Measurements from ENCODE around the gene CGGBP1. TPM values are rescaled to one million over a fixed set of nuclear protein-coding genes. Genes with fewer than 3 reads are reported as not detected.
A peak's percentile ranks its signal among the peaks of the same experiment; 100 is the strongest.
"Not testable (repeated sequence)": the region's sequence is repeated elsewhere in the genome, so short reads cannot be mapped to it uniquely, and the experiment has no call there.

The CGGBP1 gene
- total RNA-seq, 2 experiments from 2014 or later = 96.1 to 98.9 TPM

DNA sequence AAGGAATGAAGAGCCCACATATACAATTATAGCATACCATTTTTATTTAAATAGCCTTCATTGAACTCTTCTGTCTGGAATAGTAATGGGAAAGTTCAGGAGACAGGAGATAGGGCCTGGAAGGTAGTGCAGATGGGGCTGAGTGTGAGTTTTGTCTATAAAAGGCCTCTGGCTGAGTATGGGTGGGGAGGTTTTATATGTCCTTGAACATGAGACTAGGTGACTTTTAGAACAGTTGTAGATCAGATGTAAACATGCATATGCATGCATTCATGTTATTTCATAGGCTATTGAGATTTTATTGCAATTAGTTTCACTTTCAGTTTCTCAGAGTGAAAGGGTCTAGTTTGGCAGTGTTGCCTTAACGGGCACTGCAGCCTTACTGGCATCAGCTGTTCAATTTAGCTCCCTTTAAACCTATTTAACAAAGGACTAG, 27.1 kb downstream of the CGGBP1 start:
- Mint-ChIP-seq H3K9me3 (ENCODE audit: low read depth) (no peaks in the 10 kb centered on the region), H3K27ac (peak overlapping the region; percentile 83), H3K4me1 (peaks cover 30% of the 10 kb centered on the region), H3K36me3 (peaks cover 1% of the 10 kb centered on the region), H3K4me3 (peak overlapping the region; percentile 81), H3K27me3 (no peaks in the 10 kb centered on the region)
- CTCF ChIA-PET = interaction anchor here (0.8 to 2.4 kb wide), 4 partner anchors 13 to 118 kb away, joined by 3 to 10 read pairs (median 6); partner anchors contain the start of genes C3orf38, CGGBP1 and ZNF654
- DNase-seq = peak; percentile 47
- ATAC-seq = peak; percentile 96

DNA sequence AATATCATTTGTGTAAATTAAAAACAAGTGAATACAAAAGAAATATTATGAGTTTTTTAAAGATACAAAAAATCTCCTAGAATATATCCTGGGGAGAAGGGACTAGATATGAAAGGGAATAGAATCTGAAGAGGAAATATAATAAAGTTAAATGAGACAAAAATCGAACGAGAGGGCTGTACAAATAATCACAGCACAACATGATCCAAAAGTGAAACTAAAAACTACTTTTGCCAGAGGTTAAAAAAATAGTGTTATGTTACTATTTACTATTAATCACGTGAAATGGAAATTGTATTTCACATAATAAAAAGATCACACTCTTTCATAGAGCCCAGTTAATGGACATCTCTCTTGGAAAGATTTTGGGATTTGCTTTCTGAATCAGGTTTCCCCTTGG, 28.6 kb downstream of the CGGBP1 start:
- H3K9me3 Mint-ChIP-seq (ENCODE audit: low read depth) = no peaks in the 10 kb centered on the region
- no peak for ATAC-seq
- H3K27ac Mint-ChIP-seq = peak overlapping the region; percentile 53
- H3K27me3 Mint-ChIP-seq = no peaks in the 10 kb centered on the region
- DNase-seq = no peak
- peak overlapping the region; percentile 16 for H3K4me3 Mint-ChIP-seq
- peaks cover 30% of the 10 kb centered on the region for H3K4me1 Mint-ChIP-seq
- peaks cover 3% of the 10 kb centered on the region for H3K36me3 Mint-ChIP-seq
- CTCF ChIA-PET = interaction anchor here (0.9 to 1.8 kb wide), 2 partner anchors 16 to 25 kb away, joined by 3 to 7 read pairs; no protein-coding TSS in a partner anchor

DNA sequence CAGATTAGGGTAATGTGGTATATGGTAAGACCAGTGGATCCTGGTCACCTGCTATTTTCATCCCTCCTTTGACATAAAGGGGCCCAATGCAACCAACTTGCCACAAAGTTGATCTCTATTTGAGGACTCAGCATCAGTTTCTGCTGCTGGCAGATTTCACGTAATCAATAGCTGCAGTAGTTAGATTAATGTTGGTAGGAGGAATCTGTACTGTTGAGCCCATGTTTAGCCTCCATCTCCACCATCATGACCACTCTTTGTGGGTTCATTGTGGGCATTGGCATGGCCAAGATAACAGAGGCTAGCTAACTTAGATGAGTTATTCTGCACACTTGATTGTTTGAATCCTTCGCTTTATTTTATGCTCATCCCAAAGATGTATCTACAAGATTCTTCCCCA, 29.9 kb downstream of the CGGBP1 start:
- CTCF ChIA-PET = interaction anchor here (1.2 to 1.8 kb wide), 3 partner anchors 24 to 257 kb away, joined by 3 to 7 read pairs (median 3); partner anchors contain the start of gene CGGBP1
- H3K4me1 Mint-ChIP-seq = peaks cover 25% of the 10 kb centered on the region
- no peak overlapping the region for H3K4me3 Mint-ChIP-seq
- no peak overlapping the region for H3K27ac Mint-ChIP-seq
- H3K9me3 Mint-ChIP-seq (ENCODE audit: low read depth) = no peaks in the 10 kb centered on the region
- ATAC-seq (no peak), DNase-seq (no peak)
- no peaks in the 10 kb centered on the region for H3K27me3 Mint-ChIP-seq
- H3K36me3 Mint-ChIP-seq = peaks cover 3% of the 10 kb centered on the region

DNA sequence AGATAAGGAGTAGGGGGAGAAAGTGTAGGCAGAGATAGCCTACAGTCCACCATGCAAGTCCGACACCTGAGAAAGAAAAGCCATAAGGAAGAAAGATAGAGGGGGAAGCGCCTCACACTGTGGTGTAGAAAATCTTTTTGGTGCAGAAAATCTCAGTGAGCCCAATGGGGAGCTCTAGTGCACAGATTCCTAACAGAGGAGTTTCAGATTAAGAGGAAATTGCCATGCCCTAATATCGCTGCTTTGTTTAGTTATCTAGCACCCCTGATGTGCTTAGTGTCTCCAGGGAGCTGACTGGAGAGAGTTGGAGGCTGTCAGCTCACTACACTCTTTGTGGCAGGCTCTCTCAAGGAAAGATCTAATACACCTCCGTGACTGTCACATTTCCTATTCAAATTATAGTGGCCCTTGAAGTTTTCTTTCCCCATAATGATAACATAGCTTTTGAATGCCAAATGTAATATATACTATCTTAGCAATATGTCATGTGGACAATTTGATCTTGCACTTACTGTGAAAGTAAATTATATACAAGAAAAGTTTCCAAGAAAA, 33.7 kb downstream of the CGGBP1 start:
- H3K36me3 Mint-ChIP-seq = peaks cover 7% of the 10 kb centered on the region

DNA sequence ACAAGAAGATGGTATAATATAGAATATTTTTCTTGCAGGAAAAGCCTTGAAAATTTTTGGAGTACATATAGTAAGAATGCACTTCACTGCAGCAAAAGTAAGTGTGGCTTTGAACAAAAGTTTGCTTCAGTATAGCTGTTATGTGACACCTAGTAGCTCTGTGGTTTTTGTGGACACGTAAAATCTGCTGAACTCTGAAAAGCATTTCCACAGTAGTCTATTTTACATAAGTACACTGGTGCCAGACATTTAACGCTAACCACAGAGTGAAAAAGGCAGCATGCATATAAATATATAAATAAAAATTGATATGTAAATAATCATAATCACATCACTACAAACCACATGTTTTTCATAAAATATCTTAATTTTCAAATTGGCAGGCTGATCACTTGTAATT, 39.8 kb downstream of the CGGBP1 start:
- peak; percentile 94 for ATAC-seq
- no peak overlapping the region for H3K27ac Mint-ChIP-seq
- peaks cover 25% of the 10 kb centered on the region for H3K4me1 Mint-ChIP-seq
- H3K36me3 Mint-ChIP-seq = peaks cover 8% of the 10 kb centered on the region
- H3K4me3 Mint-ChIP-seq = peak overlapping the region; percentile 18
- DNase-seq = peak; percentile 55
- CTCF ChIA-PET = interaction anchor here (1.0 to 2.1 kb wide), 5 partner anchors 8 to 161 kb away, joined by 3 to 9 read pairs (median 5); no protein-coding TSS in a partner anchor
- peaks cover 2% of the 10 kb centered on the region for H3K27me3 Mint-ChIP-seq
- H3K9me3 Mint-ChIP-seq (ENCODE audit: low read depth) = peaks cover 3% of the 10 kb centered on the region

More for the DNA sequence above, 33.7 kb downstream of the CGGBP1 start:
- H3K27ac Mint-ChIP-seq = no peak overlapping the region
- CTCF ChIA-PET = no interaction called here
- H3K4me3 Mint-ChIP-seq = no peak overlapping the region
- H3K4me1 Mint-ChIP-seq = peaks cover 10% of the 10 kb centered on the region
- no peak for ATAC-seq
- H3K9me3 Mint-ChIP-seq (ENCODE audit: low read depth) = peaks cover 3% of the 10 kb centered on the region
- DNase-seq = no peak
- H3K27me3 Mint-ChIP-seq = no peaks in the 10 kb centered on the region

DNA sequence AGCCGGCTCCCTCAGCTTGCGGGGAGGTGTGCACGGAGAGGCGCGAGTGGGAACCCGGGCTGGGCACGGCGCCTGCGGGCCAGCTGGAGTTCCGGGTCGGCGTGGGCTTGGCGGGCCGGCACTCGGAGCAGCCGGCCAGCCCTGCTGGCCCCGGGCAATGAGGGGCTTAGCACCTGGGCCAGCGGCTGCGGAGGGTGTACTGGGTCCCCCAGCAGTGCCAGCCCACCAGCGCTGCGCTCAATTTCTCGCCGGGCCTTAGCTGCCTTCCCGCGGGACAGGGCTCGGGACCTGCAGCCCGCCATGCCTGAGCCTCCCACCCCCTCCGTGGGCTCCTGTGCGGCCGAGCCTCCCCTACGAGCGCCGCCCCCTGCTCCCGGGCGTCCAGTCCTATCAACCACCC, 43.1 kb downstream of the CGGBP1 start:
- ATAC-seq; H3K36me3 Mint-ChIP-seq; H3K9me3 Mint-ChIP-seq (ENCODE audit: low read depth); H3K4me3 Mint-ChIP-seq; H3K27ac Mint-ChIP-seq; DNase-seq: not testable (repeated sequence)
- Mint-ChIP-seq H3K27me3 (peaks cover 11% of the 10 kb centered on the region), H3K4me1 (peaks cover 20% of the 10 kb centered on the region)
- CTCF ChIA-PET = interaction anchor here (1.4 kb wide), 1 partner anchor 10 kb away, joined by 3 read pairs; no protein-coding TSS in a partner anchor

DNA sequence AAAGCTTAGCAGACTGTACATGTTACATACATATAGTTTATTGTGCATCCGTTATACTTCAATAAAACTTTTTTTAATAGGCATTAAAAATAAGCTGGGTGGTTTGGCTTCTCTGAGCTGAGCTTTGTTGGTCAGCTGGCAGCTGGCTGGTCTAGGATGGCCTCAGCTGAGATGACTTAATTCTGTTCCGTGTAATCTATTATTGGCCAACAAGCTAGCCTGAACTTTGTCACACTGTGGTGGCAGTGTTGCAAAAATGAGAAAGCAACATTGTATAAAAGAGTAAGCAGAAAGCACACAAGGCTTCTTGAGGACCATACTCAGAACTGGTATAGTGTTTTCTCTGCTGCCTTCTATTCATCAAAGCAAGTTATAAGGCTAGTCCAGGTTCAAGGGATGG, 45.2 kb downstream of the CGGBP1 start:
- no peaks in the 10 kb centered on the region for H3K9me3 Mint-ChIP-seq (ENCODE audit: low read depth)
- DNase-seq = no peak
- no peaks in the 10 kb centered on the region for H3K36me3 Mint-ChIP-seq
- H3K27ac Mint-ChIP-seq = no peak overlapping the region
- H3K4me1 Mint-ChIP-seq = peaks cover 10% of the 10 kb centered on the region
- CTCF ChIA-PET = interaction anchor here (0.9 to 1.8 kb wide), 2 partner anchors 8 to 100 kb away, joined by 3 to 4 read pairs; no protein-coding TSS in a partner anchor
- ATAC-seq = no peak
- peaks cover 11% of the 10 kb centered on the region for H3K27me3 Mint-ChIP-seq
- no peak overlapping the region for H3K4me3 Mint-ChIP-seq

DNA sequence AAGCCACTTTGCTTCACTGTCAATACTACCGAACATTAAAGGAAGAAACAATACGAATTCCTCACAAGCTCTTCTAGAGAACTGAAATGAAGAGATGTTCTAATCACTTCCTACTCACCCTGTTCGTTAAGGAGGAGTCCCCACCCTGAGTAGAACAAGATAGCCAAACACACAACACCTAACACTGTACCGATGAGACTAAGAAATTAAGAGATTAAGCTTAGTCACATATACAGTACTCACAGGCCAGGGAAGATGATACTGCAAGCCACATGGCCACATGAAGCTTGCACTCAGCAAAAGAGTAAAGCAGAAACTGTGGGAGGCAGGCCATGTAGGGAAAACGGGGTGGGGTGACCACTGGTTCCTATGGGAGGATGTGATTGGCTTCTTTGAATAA, 48.0 kb downstream of the CGGBP1 start:
- no peak overlapping the region for H3K27ac Mint-ChIP-seq
- CTCF ChIA-PET = interaction anchor here (0.8 to 1.0 kb wide), 2 partner anchors 8 to 12 kb away, joined by 3 read pairs; no protein-coding TSS in a partner anchor
- no peaks in the 10 kb centered on the region for H3K36me3 Mint-ChIP-seq
- no peak for DNase-seq
- H3K27me3 Mint-ChIP-seq = peaks cover 11% of the 10 kb centered on the region
- no peaks in the 10 kb centered on the region for H3K9me3 Mint-ChIP-seq (ENCODE audit: low read depth)
- H3K4me1 Mint-ChIP-seq = no peaks in the 10 kb centered on the region
- ATAC-seq = no peak
- no peak overlapping the region for H3K4me3 Mint-ChIP-seq

DNA sequence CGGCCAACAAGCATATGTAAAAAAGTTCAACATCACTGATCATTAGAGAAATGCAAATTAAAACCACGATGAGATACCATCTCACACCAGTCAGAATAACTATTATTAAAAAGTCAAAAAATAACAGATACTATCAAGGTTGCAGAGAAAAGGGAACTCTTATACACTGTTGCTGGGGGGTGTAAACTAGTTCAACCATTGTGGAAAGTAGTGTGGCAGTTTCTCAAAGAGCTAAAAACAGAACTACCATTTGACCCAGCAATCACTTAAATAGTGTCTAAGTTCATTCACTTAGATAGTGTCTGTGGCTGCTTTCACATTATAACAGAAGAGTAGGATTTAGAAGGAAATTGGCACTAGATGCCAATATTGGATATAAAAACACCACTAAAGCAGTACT, 49.7 kb downstream of the CGGBP1 start:
- ATAC-seq = no peak
- H3K36me3 Mint-ChIP-seq = no peaks in the 10 kb centered on the region
- H3K27ac Mint-ChIP-seq = no peak overlapping the region
- H3K4me1 Mint-ChIP-seq = peaks cover 8% of the 10 kb centered on the region
- H3K4me3 Mint-ChIP-seq = no peak overlapping the region
- CTCF ChIA-PET = interaction anchor here (1.3 kb wide), 1 partner anchor 237 kb away, joined by 4 read pairs; no protein-coding TSS in a partner anchor
- no peak for DNase-seq
- H3K9me3 Mint-ChIP-seq (ENCODE audit: low read depth) = no peaks in the 10 kb centered on the region
- peaks cover 9% of the 10 kb centered on the region for H3K27me3 Mint-ChIP-seq

DNA sequence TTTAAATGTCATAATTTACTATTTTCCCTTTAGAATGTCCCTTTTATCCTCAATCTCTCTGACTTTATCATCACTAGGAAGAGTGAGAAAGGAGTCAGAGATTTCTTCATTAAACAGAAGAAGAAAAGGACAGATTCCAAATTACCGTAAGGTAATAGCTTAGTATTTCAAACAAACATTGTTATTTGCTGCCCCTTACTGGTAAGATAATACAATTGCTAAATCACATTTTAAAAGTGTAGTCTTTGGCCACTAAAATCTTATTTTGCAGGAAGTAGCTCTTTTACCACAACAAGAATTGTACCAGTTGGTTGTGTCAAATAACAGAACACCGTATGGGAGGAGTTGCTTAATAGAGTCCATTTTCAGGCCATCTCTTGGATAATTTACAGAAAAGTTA, 53.7 kb downstream of the CGGBP1 start:
- Mint-ChIP-seq H3K27ac (no peak overlapping the region), H3K9me3 (ENCODE audit: low read depth) (no peaks in the 10 kb centered on the region), H3K4me3 (no peak overlapping the region), H3K4me1 (peaks cover 13% of the 10 kb centered on the region), H3K36me3 (no peaks in the 10 kb centered on the region), H3K27me3 (peaks cover 5% of the 10 kb centered on the region)
- DNase-seq (no peak), ATAC-seq (peak; percentile 79)
- CTCF ChIA-PET = interaction anchor here (0.8 to 3.1 kb wide), 23 partner anchors 9 to 745 kb away, joined by 3 to 20 read pairs (median 4); partner anchors contain the start of genes CGGBP1, HTR1F and ZNF654

DNA sequence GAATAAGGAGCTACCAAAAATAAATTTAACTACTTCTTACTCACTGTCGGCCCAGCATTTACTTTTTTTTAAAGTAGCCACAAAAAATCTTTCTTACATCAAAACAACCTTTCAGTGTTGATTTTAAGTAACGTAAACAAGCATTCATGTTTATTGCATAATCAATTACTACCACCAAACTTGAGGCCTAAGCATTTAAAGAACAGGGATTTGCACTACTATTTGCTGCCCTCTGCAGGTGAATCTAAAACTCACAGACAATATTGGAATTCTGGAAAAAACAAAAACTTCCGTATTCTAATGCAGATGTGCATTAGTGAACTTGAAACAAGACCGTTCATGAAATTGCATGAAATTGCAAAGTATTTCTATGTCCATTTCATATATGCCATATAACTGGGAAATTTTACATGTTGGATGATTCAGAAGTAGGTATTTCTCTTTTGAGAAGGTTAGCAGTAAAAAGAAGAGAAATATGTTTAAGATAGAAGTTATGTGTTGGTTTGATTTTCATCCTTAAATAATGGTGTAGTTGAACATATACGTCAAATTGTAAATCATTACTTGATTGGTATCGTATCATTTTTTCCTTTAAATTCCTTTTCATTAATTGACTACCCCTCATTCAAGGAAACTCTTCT, 55.6 kb downstream of the CGGBP1 start:
- DNase-seq = no peak
- ATAC-seq = no peak
- no peaks in the 10 kb centered on the region for H3K36me3 Mint-ChIP-seq
- peaks cover 16% of the 10 kb centered on the region for H3K4me1 Mint-ChIP-seq
- no peak overlapping the region for H3K27ac Mint-ChIP-seq
- CTCF ChIA-PET = interaction anchor here (0.6 to 3.1 kb wide), 8 partner anchors 14 to 704 kb away, joined by 3 to 20 read pairs (median 4); no protein-coding TSS in a partner anchor
- no peaks in the 10 kb centered on the region for H3K9me3 Mint-ChIP-seq (ENCODE audit: low read depth)
- no peak overlapping the region for H3K4me3 Mint-ChIP-seq
- H3K27me3 Mint-ChIP-seq = peaks cover 5% of the 10 kb centered on the region

DNA sequence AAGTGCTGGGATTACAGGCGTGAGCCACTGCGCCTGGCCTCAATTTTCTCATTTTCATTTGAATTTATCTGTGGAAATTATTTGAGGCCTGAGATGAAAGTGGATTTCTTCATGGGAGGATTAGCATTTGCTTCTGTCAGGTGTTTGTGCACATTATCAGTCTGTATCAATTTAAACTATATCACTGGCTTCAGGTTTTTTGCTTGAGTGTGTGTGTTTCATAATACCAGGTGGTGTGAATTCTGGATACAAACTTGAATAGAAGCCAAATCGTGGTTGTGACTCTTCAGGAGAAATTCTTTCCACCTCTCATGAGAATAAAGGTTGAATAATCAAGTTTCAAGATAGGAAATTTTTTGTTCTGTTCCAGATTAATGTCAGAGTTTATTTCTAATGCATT, 56.4 kb downstream of the CGGBP1 start:
- no peak for DNase-seq
- CTCF ChIA-PET = interaction anchor here (1.0 to 2.3 kb wide), 8 partner anchors 13 to 743 kb away, joined by 3 to 10 read pairs (median 4); no protein-coding TSS in a partner anchor
- ATAC-seq = no peak
- peaks cover 23% of the 10 kb centered on the region for H3K4me1 Mint-ChIP-seq
- no peak overlapping the region for H3K4me3 Mint-ChIP-seq
- H3K9me3 Mint-ChIP-seq (ENCODE audit: low read depth) = no peaks in the 10 kb centered on the region
- no peaks in the 10 kb centered on the region for H3K36me3 Mint-ChIP-seq
- H3K27ac Mint-ChIP-seq = no peak overlapping the region
- H3K27me3 Mint-ChIP-seq = peaks cover 5% of the 10 kb centered on the region

Measured in activated CD8-positive, alpha-beta memory T cell treated with anti-CD3 and anti-CD28 coated beads, Interleukin-2, amount 10 ng/mL, durations not matched to agents 7 days and 5 days (primary cell).